HCT116 (cell line): ENCODE data around the gene CFAP126. TPM values are rescaled to one million over a fixed set of nuclear protein-coding genes. Genes with fewer than 3 reads are reported as not detected.
"Not testable (repeated sequence)": the region's sequence is repeated elsewhere in the genome, so short reads cannot be mapped to it uniquely, and the experiment has no call there.

Source experiments
- ATAC-seq: fragments of 200-7000 bp; cut with Tn5 transposase; 2 replicates; pipeline ENCODE4 v1.9.1; 2020; ENCODE audit warnings: mild to moderate bottlenecking, moderate library complexity
- BruUV-seq: library from RNA; stranded (reverse); fragments of 400-500 nt; replicated peaks from 2 replicates; lab custom pipeline; 2021; lab: Mats Ljungman, UMichigan
- CTCF ChIA-PET: fragments of 300-600 bp; sonication (Branson Sonifier 250); formaldehyde crosslinking; loops from one replicate; lab custom pipeline; 2021; ENCODE audit warnings: antibody characterized with exemption; lab: Charles Lee
- POLR2A ChIA-PET: fragments of 300-600, 350-600 bp; sonication (Branson Sonifier 250); formaldehyde crosslinking; loops from one replicate; lab custom pipeline; 2021; ENCODE audit warnings: antibody characterized with exemption; lab: Charles Lee
- RAD21 ChIA-PET, 2 experiments: fragments of 300-600 bp; sonication (Branson Sonifier 250); formaldehyde crosslinking; loops; one replicate each; lab custom pipeline; 2023; ENCODE audit warnings: low total read pairs in 2 of 2; ENCODE audit not compliant: uncharacterized antibody in 2 of 2, unreplicated experiment in 2 of 2, low non-redundant PET in 1 of 2; lab: Charles Lee
- DNase-seq: peaks from one replicate; pipeline ENCODE4 v3.0.0-alpha.2; 2010; ENCODE audit warnings: low read depth, low spot score
- H2AFZ ChIP-seq: fragments of 200-600 bp; shearing (Covaris generic), sonication (generic); 2 replicates; pipeline ENCODE4 v1.6.1; 2017; ENCODE audit warnings: low read depth, mixed run types, mixed read lengths, antibody characterized with exemption, low read length; ENCODE audit not compliant: poor library complexity, severe bottlenecking
- H3K27ac ChIP-seq: 2 replicates; pipeline ENCODE4 v1.5.1; 2012; ENCODE audit warnings: low read depth, low read length
- H3K27me3 ChIP-seq: fragments of 200-600 bp; sonication (generic); 2 replicates; pipeline ENCODE4 v1.6.1; 2016; ENCODE audit warnings: mixed run types, low read length, mixed read lengths; ENCODE audit not compliant: insufficient read depth
- H3K36me3 ChIP-seq, 2 experiments: fragments of 200-500 bp in 1 of 2; fragments of 200-600 bp in 1 of 2; sonication (Bioruptor generic) in 1 of 2; sonication (generic) in 1 of 2; 2 replicates each; pipeline versions ENCODE4 v1.5.1 to v1.6.1; 2014 to 2016; ENCODE audit warnings: low read length in 2 of 2, inconsistent platforms in 1 of 2, mixed read lengths in 1 of 2, mixed run types in 1 of 2; ENCODE audit not compliant: insufficient read depth in 2 of 2, control insufficient read depth in 1 of 2
- H3K4me1 ChIP-seq, 2 experiments: fragments of 200-600 bp in 1 of 2; sonication (generic) in 1 of 2; 2 replicates each; pipeline versions ENCODE4 v1.5.1 to v1.6.1; 2012 to 2017; ENCODE audit warnings: low read length in 2 of 2, inconsistent platforms in 1 of 2, mild to moderate bottlenecking in 1 of 2, mixed read lengths in 1 of 2, mixed run types in 1 of 2, moderate library complexity in 1 of 2; ENCODE audit not compliant: insufficient read depth in 2 of 2, control insufficient read depth in 1 of 2
- H3K4me2 ChIP-seq: fragments of 200-600 bp; sonication (generic); 2 replicates; pipeline ENCODE4 v1.6.1; 2017; ENCODE audit warnings: mixed run types, low read length, mixed read lengths
- H3K4me3 ChIP-seq, 2 experiments: fragments of 200-600 bp in 1 of 2; sonication (generic) in 1 of 2; replicated peaks in 1 of 2; 2 replicates each; pipeline ENCODE4 v1.5.1; 2011 to 2016; ENCODE audit warnings: low read length in 2 of 2, control low read depth in 1 of 2, low read depth in 1 of 2, mild to moderate bottlenecking in 1 of 2, mixed read lengths in 1 of 2, mixed run types in 1 of 2
- H3K79me2 ChIP-seq: fragments of 200-600 bp; sonication (generic); 2 replicates; pipeline ENCODE4 v1.6.1; 2017; ENCODE audit warnings: mild to moderate bottlenecking, mixed run types, low read length, moderate library complexity, mixed read lengths; ENCODE audit not compliant: insufficient read depth
- H3K9ac ChIP-seq: fragments of 200-600 bp; sonication (generic); 2 replicates; pipeline ENCODE4 v1.6.1; 2016; ENCODE audit warnings: low read length, mixed read lengths
- H3K9me2 ChIP-seq: fragments of 200-600 bp; sonication (generic), shearing (Covaris generic); 2 replicates; pipeline ENCODE4 v1.6.1; 2017; ENCODE audit warnings: mixed run types, mild to moderate bottlenecking, moderate library complexity; ENCODE audit not compliant: insufficient read depth
- H3K9me3 ChIP-seq, 2 experiments: fragments of 200-500 bp in 1 of 2; fragments of 200-600 bp in 1 of 2; sonication (Bioruptor generic) in 1 of 2; sonication (generic) in 1 of 2; 2 replicates each; pipeline ENCODE4 v1.6.1; 2014 to 2017; ENCODE audit warnings: low read length in 2 of 2, mixed read lengths in 2 of 2, inconsistent platforms in 1 of 2, low read depth in 1 of 2, mild to moderate bottlenecking in 1 of 2, mixed run types in 1 of 2, moderate library complexity in 1 of 2; ENCODE audit not compliant: control insufficient read depth in 1 of 2, insufficient read depth in 1 of 2
- H4K20me1 ChIP-seq: fragments of 200-600 bp; sonication (generic), shearing (Covaris generic); 2 replicates; pipeline ENCODE4 v1.6.1; 2017; ENCODE audit warnings: mixed run types, mild to moderate bottlenecking, moderate library complexity; ENCODE audit not compliant: insufficient read depth
- CEBPB ChIP-seq: IDR thresholded peaks from 2 replicates; pipeline ENCODE4 v1.6.1; 2012; ENCODE audit warnings: low read depth
- ELF1 ChIP-seq: IDR thresholded peaks from 2 replicates; pipeline ENCODE4 v1.6.1; 2012; ENCODE audit warnings: low read depth, borderline replicate concordance
- EZH2phosphoT487 ChIP-seq: fragments of 200-600 bp; IDR thresholded peaks from 2 replicates; pipeline ENCODE4 v1.6.1; 2018; ENCODE audit warnings: antibody characterized with exemption, borderline replicate concordance
- FOSL1 ChIP-seq: IDR thresholded peaks from 2 replicates; pipeline ENCODE4 v1.6.1; 2012; ENCODE audit warnings: low read depth
- JUND ChIP-seq: IDR thresholded peaks from 2 replicates; pipeline ENCODE4 v1.6.1; 2012
- POLR2A ChIP-seq: IDR thresholded peaks from 2 replicates; pipeline ENCODE4 v1.7.0; 2011; ENCODE audit warnings: borderline replicate concordance; ENCODE audit not compliant: insufficient read depth, insufficient read length; ENCODE audit errors: extremely low read depth
- POLR2AphosphoS5 ChIP-seq: IDR thresholded peaks from 2 replicates; pipeline ENCODE4 v1.6.1; 2011; ENCODE audit warnings: mild to moderate bottlenecking, low read depth, low read length, moderate library complexity
- SIN3A ChIP-seq: IDR thresholded peaks from 2 replicates; pipeline ENCODE4 v1.6.1; 2012; ENCODE audit warnings: low read depth
- SP1 ChIP-seq: IDR thresholded peaks from 2 replicates; pipeline ENCODE4 v1.6.1; 2012; ENCODE audit warnings: low read depth
- SRF ChIP-seq: IDR thresholded peaks from 2 replicates; pipeline ENCODE4 v1.6.1; 2012; ENCODE audit warnings: low read depth
- TCF7L2 ChIP-seq: IDR thresholded peaks from 2 replicates; pipeline ENCODE4 v1.7.0; 2011; ENCODE audit warnings: borderline replicate concordance, inconsistent platforms; ENCODE audit not compliant: insufficient read depth, insufficient read length; ENCODE audit errors: extremely low read depth
- YY1 ChIP-seq: IDR thresholded peaks from 2 replicates; pipeline ENCODE4 v1.6.1; 2011; ENCODE audit warnings: low read length, low read depth, moderate library complexity, mild to moderate bottlenecking; ENCODE audit not compliant: insufficient replicate concordance; ENCODE audit errors: extremely low read depth
- ZFX ChIP-seq: fragments of 450-650 bp; IDR thresholded peaks from 2 replicates; pipeline ENCODE4 v1.6.1; 2017
- ZNF274 ChIP-seq: fragments of 200-500 bp; sonication (Bioruptor generic); IDR thresholded peaks from 2 replicates; pipeline ENCODE4 v1.6.1; 2014; ENCODE audit warnings: mild to moderate bottlenecking, low read depth, low read length, inconsistent platforms
- intact Hi-C: fragments of 100-400 bp; cut with micrococcal nuclease; formaldehyde crosslinking; loops from 2 replicates; pipeline ENCODE4 v1.10.0; 2022
- total RNA-seq: library from RNA; stranded (reverse); gene quantifications from one replicate; pipeline ENCODE4 v1.2.1, GENCODE V29; 2021; ENCODE audit not compliant: unreplicated experiment
- TF ChIP-seq, protein P1 (sequence below): IDR thresholded peaks from 2 replicates; pipeline ENCODE4 v1.6.1; 2011; ENCODE audit warnings: mild to moderate bottlenecking, low read length, moderate library complexity; ENCODE audit not compliant: insufficient replicate concordance; ENCODE audit errors: extremely low read depth
- TF ChIP-seq, protein P2 (sequence below), 3 experiments: fragments of 200-600 bp in 1 of 3; sonication (generic) in 1 of 3; IDR thresholded peaks in 2 of 3; conservative IDR thresholded peaks in 1 of 3; 2 replicates each; pipeline ENCODE4 v1.5.1; 2012 to 2017; ENCODE audit warnings: low read depth in 2 of 3, low read length in 2 of 3, antibody characterized with exemption in 1 of 3, borderline replicate concordance in 1 of 3, control low read depth in 1 of 3, mild to moderate bottlenecking in 1 of 3, mixed read lengths in 1 of 3, mixed run types in 1 of 3, moderate library complexity in 1 of 3; ENCODE audit not compliant: insufficient read depth in 1 of 3
- TF ChIP-seq, protein P3 (sequence below): IDR thresholded peaks from 2 replicates; pipeline ENCODE4 v1.6.1; 2012

The CFAP126 gene
- total RNA-seq, 1 experiment from 2014 or later: not detected

DNA sequence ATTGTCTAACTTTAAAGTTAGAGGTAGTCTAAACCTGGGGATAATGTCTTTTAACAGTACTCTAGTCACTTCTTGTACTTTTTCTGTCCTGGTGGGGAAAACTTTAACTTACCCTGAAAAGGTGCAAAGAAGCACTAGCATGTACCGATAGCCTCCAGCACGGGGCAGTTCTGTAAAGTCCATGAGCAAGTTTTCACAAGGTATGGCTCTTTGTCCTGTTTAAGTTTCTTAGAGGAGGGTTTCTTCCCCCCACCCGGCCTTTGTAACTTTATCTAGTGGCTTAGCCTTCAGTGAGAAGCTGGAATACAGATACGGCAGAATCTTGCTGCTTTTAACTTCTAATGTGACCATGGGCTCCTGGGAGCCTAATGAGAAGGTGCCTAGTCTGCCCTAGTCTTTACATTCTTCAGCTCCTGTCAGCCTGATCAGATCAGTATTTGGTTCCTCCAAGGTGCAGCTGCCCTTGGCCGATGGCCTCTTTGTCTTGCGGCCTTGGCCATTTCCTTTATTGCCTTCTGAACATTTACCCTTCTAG is 39.8 kb upstream of the CFAP126 start:
- intact Hi-C loops: no loop called here
- Histone ChIP-seq H2AFZ (no peak overlapping the region), H3K36me3 (no peaks in the 10 kb centered on the region), H3K9me3 (no peaks in the 10 kb centered on the region), H3K9ac (no peak overlapping the region), H3K4me2 (no peak overlapping the region), H3K4me1 (no peaks in the 10 kb centered on the region), H3K79me2 (no peaks in the 10 kb centered on the region), H3K27me3 (no peaks in the 10 kb centered on the region), H3K4me3 (no peak overlapping the region), H4K20me1 (no peaks in the 10 kb centered on the region), H3K9me2 (no peaks in the 10 kb centered on the region), H3K27ac (no peak overlapping the region)
- DNase-seq (no peak), ATAC-seq (no peak)
- ChIA-PET RAD21 (no interaction called here), POLR2A (no interaction called here), CTCF (no interaction called here)
- no TSS peak for BruUV-seq
- TF ChIP-seq, protein P1, sequence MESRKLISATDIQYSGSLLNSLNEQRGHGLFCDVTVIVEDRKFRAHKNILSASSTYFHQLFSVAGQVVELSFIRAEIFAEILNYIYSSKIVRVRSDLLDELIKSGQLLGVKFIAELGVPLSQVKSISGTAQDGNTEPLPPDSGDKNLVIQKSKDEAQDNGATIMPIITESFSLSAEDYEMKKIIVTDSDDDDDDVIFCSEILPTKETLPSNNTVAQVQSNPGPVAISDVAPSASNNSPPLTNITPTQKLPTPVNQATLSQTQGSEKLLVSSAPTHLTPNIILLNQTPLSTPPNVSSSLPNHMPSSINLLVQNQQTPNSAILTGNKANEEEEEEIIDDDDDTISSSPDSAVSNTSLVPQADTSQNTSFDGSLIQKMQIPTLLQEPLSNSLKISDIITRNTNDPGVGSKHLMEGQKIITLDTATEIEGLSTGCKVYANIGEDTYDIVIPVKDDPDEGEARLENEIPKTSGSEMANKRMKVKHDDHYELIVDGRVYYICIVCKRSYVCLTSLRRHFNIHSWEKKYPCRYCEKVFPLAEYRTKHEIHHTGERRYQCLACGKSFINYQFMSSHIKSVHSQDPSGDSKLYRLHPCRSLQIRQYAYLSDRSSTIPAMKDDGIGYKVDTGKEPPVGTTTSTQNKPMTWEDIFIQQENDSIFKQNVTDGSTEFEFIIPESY: no peak
- TF ChIP-seq JUND: no peak
- TF ChIP-seq SP1: no peak
- no peak for TF ChIP-seq SIN3A
- no peak for TF ChIP-seq POLR2AphosphoS5
- no peak for TF ChIP-seq ZFX
- TF ChIP-seq, protein P2, sequence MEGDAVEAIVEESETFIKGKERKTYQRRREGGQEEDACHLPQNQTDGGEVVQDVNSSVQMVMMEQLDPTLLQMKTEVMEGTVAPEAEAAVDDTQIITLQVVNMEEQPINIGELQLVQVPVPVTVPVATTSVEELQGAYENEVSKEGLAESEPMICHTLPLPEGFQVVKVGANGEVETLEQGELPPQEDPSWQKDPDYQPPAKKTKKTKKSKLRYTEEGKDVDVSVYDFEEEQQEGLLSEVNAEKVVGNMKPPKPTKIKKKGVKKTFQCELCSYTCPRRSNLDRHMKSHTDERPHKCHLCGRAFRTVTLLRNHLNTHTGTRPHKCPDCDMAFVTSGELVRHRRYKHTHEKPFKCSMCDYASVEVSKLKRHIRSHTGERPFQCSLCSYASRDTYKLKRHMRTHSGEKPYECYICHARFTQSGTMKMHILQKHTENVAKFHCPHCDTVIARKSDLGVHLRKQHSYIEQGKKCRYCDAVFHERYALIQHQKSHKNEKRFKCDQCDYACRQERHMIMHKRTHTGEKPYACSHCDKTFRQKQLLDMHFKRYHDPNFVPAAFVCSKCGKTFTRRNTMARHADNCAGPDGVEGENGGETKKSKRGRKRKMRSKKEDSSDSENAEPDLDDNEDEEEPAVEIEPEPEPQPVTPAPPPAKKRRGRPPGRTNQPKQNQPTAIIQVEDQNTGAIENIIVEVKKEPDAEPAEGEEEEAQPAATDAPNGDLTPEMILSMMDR (IDR thresholded peaks at IDR 0.05 in 2 of 3, conservative IDR thresholded peaks at IDR 0.05 in 1 of 3; ENCODE audit: borderline replicate concordance in 1 of 3, insufficient read depth in 1 of 3, low read depth in 2 of 3, low read length in 2 of 3): no peak
- TF ChIP-seq, protein P3, sequence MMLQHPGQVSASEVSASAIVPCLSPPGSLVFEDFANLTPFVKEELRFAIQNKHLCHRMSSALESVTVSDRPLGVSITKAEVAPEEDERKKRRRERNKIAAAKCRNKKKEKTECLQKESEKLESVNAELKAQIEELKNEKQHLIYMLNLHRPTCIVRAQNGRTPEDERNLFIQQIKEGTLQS: no peak
- no peak for TF ChIP-seq ELF1
- no peak for TF ChIP-seq ZNF274
- TF ChIP-seq FOSL1: no peak
- no peak for TF ChIP-seq POLR2A
- no peak for TF ChIP-seq SRF
- TF ChIP-seq TCF7L2: no peak
- TF ChIP-seq EZH2phosphoT487: no peak
- TF ChIP-seq CEBPB: no peak
- no peak for TF ChIP-seq YY1

DNA sequence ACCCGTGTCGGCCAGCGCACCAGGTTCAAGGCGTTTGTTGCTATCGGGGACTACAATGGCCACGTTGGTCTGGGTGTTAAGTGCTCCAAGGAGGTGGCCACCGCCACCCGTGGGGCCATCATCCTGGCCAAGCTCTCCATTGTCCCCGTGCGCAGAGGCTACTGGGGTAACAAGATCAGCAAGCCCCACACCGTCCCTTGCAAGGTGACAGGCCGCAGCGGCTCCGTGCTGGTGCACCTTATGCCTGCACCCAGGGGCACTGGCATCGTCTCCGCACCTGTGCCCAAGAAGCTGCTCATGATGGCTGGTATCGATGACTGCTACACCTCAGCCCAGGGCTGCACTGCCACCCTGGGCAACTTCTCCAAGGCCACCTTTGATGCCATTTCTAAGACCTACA is 38.9 kb upstream of the CFAP126 start:
- H3K27ac ChIP-seq, BruUV-seq, H3K9me3 ChIP-seq: not testable (repeated sequence)

More for the DNA sequence above, 38.9 kb upstream of the CFAP126 start:
- H2AFZ ChIP-seq, H3K36me3 ChIP-seq, RAD21 ChIA-PET, H3K9me2 ChIP-seq, CTCF ChIA-PET, H4K20me1 ChIP-seq, DNase-seq, H3K9ac ChIP-seq, ATAC-seq, H3K4me3 ChIP-seq, intact Hi-C loops, H3K79me2 ChIP-seq, H3K4me2 ChIP-seq, H3K4me1 ChIP-seq, H3K27me3 ChIP-seq, POLR2A ChIA-PET: not testable (repeated sequence)
